T-helper 17 cell (primary cell): Measurements from ENCODE around the gene THAP4. TPM values are rescaled to one million over a fixed set of nuclear protein-coding genes. Genes with fewer than 3 reads are reported as not detected.
"Not testable (repeated sequence)": the region's sequence is repeated elsewhere in the genome, so short reads cannot be mapped to it uniquely, and the experiment has no call there.

Source experiments
- ATAC-seq: fragments of 150-1000 bp; cut with Tn5 transposase; 2 replicates; pipeline ENCODE4 v1.10.0; 2021; ENCODE audit warnings: mild to moderate bottlenecking, moderate library complexity
- DNase-seq, 3 donors: peaks; one replicate each; pipeline versions ENCODE4 v3.0.0 to v3.0.0-alpha.2; 2020 to 2021
- H3K9me3 ChIP-seq: one replicate; pipeline ENCODE4 v1.7.0; 2013; ENCODE audit warnings: low read length, mild to moderate bottlenecking; ENCODE audit not compliant: control insufficient read depth, poor library complexity, severe bottlenecking
- H3K27ac Mint-ChIP-seq: one replicate; pipeline ENCODE4 v1.8.0; 2022; ENCODE audit warnings: mild to moderate bottlenecking, moderate library complexity, mixed read lengths
- H3K27me3 Mint-ChIP-seq: one replicate; pipeline ENCODE4 v1.8.0; 2022; ENCODE audit warnings: mixed read lengths
- H3K36me3 Mint-ChIP-seq: one replicate; pipeline ENCODE4 v1.8.0; 2022; ENCODE audit warnings: low read depth, mixed read lengths
- H3K4me1 Mint-ChIP-seq: one replicate; pipeline ENCODE4 v1.8.0; 2022; ENCODE audit warnings: mild to moderate bottlenecking, mixed read lengths
- H3K4me3 Mint-ChIP-seq: one replicate; pipeline ENCODE4 v1.8.0; 2022; ENCODE audit warnings: mild to moderate bottlenecking, moderate library complexity, mixed read lengths
- total RNA-seq, 4 donors: library from RNA in 2 of 4; stranded (reverse) in 2 of 4; gene quantifications; one replicate each; pipeline ENCODE4 v1.2.3 and lab custom pipeline; 2022 to 2026

THAP4 gene
- total RNA-seq, 2 donors from 2014 or later = 28.0 to 36.9 TPM

- H3K36me3 Mint-ChIP-seq, H3K4me3 Mint-ChIP-seq, ATAC-seq, H3K27me3 Mint-ChIP-seq, H3K27ac Mint-ChIP-seq, DNase-seq, H3K4me1 Mint-ChIP-seq, H3K9me3 ChIP-seq: not testable (repeated sequence)
Observed at GRCh38 chr2:241590496-241591455, 46.2 kb downstream of the THAP4 start.

GRCh38 chr2:241589863-241590262 is 47.1 kb downstream of the THAP4 start:
- H3K27me3 Mint-ChIP-seq, H3K9me3 ChIP-seq, ATAC-seq, DNase-seq, H3K4me3 Mint-ChIP-seq, H3K36me3 Mint-ChIP-seq, H3K27ac Mint-ChIP-seq, H3K4me1 Mint-ChIP-seq: not testable (repeated sequence)

GRCh38 chr2:241586564-241587264 is 50.2 kb downstream of the THAP4 start:
- Mint-ChIP-seq H3K4me1 (no peaks in the 10 kb centered on the region), H3K27ac (no peak overlapping the region), H3K36me3 (peaks cover 13% of the 10 kb centered on the region), H3K27me3 (no peaks in the 10 kb centered on the region), H3K4me3 (no peak overlapping the region)
- DNase-seq = no peak
- H3K9me3 ChIP-seq = peaks cover 3% of the 10 kb centered on the region
- ATAC-seq = no peak

GRCh38 chr2:241584436-241584835 is 52.5 kb downstream of the THAP4 start:
- peaks cover 3% of the 10 kb centered on the region for H3K9me3 ChIP-seq
- Mint-ChIP-seq H3K4me1 (no peaks in the 10 kb centered on the region), H3K36me3 (peaks cover 13% of the 10 kb centered on the region), H3K27me3 (no peaks in the 10 kb centered on the region), H3K4me3 (no peak overlapping the region), H3K27ac (no peak overlapping the region)
- ATAC-seq (no peak), DNase-seq (no peak)

GRCh38 chr2:241582806-241583205 is 54.2 kb downstream of the THAP4 start:
- DNase-seq (no peak), ATAC-seq (no peak)
- H3K4me3 Mint-ChIP-seq = no peak overlapping the region
- no peaks in the 10 kb centered on the region for H3K4me1 Mint-ChIP-seq
- H3K27me3 Mint-ChIP-seq = no peaks in the 10 kb centered on the region
- peak overlapping the region; percentile 3 for H3K27ac Mint-ChIP-seq
- peaks cover 3% of the 10 kb centered on the region for H3K9me3 ChIP-seq
- peaks cover 13% of the 10 kb centered on the region for H3K36me3 Mint-ChIP-seq

GRCh38 chr2:241582328-241582727 is 54.6 kb downstream of the THAP4 start:
- no peak overlapping the region for H3K4me3 Mint-ChIP-seq
- no peak overlapping the region for H3K27ac Mint-ChIP-seq
- H3K36me3 Mint-ChIP-seq = peaks cover 13% of the 10 kb centered on the region
- no peak for ATAC-seq
- peaks cover 3% of the 10 kb centered on the region for H3K9me3 ChIP-seq
- no peak for DNase-seq
- no peaks in the 10 kb centered on the region for H3K4me1 Mint-ChIP-seq
- no peaks in the 10 kb centered on the region for H3K27me3 Mint-ChIP-seq

GRCh38 chr2:241579281-241579680 is 57.7 kb downstream of the THAP4 start:
- no peak for ATAC-seq
- H3K36me3 Mint-ChIP-seq = peaks cover 12% of the 10 kb centered on the region
- no peak overlapping the region for H3K27ac Mint-ChIP-seq
- H3K27me3 Mint-ChIP-seq = no peaks in the 10 kb centered on the region
- no peaks in the 10 kb centered on the region for H3K9me3 ChIP-seq
- H3K4me1 Mint-ChIP-seq = peaks cover 6% of the 10 kb centered on the region
- H3K4me3 Mint-ChIP-seq = no peak overlapping the region
- DNase-seq = no peak

GRCh38 chr2:241577413-241578122 is 59.4 kb downstream of the THAP4 start:
- H3K9me3 ChIP-seq = no peaks in the 10 kb centered on the region
- no peak overlapping the region for H3K27ac Mint-ChIP-seq
- H3K27me3 Mint-ChIP-seq = no peaks in the 10 kb centered on the region
- peaks cover 10% of the 10 kb centered on the region for H3K36me3 Mint-ChIP-seq
- no peak overlapping the region for H3K4me3 Mint-ChIP-seq
- peaks cover 6% of the 10 kb centered on the region for H3K4me1 Mint-ChIP-seq
- DNase-seq (no peak), ATAC-seq (no peak)

- no peak overlapping the region for H3K4me3 Mint-ChIP-seq
- no peak overlapping the region for H3K27ac Mint-ChIP-seq
- H3K4me1 Mint-ChIP-seq = peaks cover 6% of the 10 kb centered on the region
- no peak for ATAC-seq
- no peaks in the 10 kb centered on the region for H3K9me3 ChIP-seq
- DNase-seq = no peak
- peaks cover 3% of the 10 kb centered on the region for H3K36me3 Mint-ChIP-seq
- H3K27me3 Mint-ChIP-seq = no peaks in the 10 kb centered on the region
Observed at GRCh38 chr2:241576293-241576654, 60.7 kb downstream of the THAP4 start.

- DNase-seq (no peak), ATAC-seq (no peak)
- H3K27me3 Mint-ChIP-seq = no peaks in the 10 kb centered on the region
- no peaks in the 10 kb centered on the region for H3K9me3 ChIP-seq
- H3K4me3 Mint-ChIP-seq = no peak overlapping the region
- peaks cover 3% of the 10 kb centered on the region for H3K36me3 Mint-ChIP-seq
- peaks cover 6% of the 10 kb centered on the region for H3K4me1 Mint-ChIP-seq
- H3K27ac Mint-ChIP-seq = no peak overlapping the region
Observed at GRCh38 chr2:241575624-241576292, 61.2 kb downstream of the THAP4 start.

- ATAC-seq = no peak
- Mint-ChIP-seq H3K4me3 (no peak overlapping the region), H3K27me3 (no peaks in the 10 kb centered on the region), H3K27ac (no peak overlapping the region), H3K4me1 (peaks cover 6% of the 10 kb centered on the region), H3K36me3 (peaks cover 3% of the 10 kb centered on the region)
- H3K9me3 ChIP-seq = no peaks in the 10 kb centered on the region
- no peak for DNase-seq
Observed at GRCh38 chr2:241574911-241575623, 61.9 kb downstream of the THAP4 start.

- peaks cover 3% of the 10 kb centered on the region for H3K36me3 Mint-ChIP-seq
- no peaks in the 10 kb centered on the region for H3K9me3 ChIP-seq
- DNase-seq (no peak), ATAC-seq (no peak)
- peaks cover 6% of the 10 kb centered on the region for H3K4me1 Mint-ChIP-seq
- H3K27me3 Mint-ChIP-seq = no peaks in the 10 kb centered on the region
- no peak overlapping the region for H3K27ac Mint-ChIP-seq
- no peak overlapping the region for H3K4me3 Mint-ChIP-seq
Observed at GRCh38 chr2:241573741-241574140, 63.2 kb downstream of the THAP4 start.
